Thoracic aorta (tissue), 2 donors: ENCODE measurements around the gene DCTN4. TPM values are rescaled to one million over a fixed set of nuclear protein-coding genes. Genes with fewer than 3 reads are reported as not detected.

Experiments used
- ATAC-seq: fragments of 150-250 bp; one replicate; pipeline ENCODE4 v1.8.0; 2017; ENCODE audit warnings: low read depth; ENCODE audit not compliant: insufficient number of reproducible peaks, low FRiP score
- DNase-seq: peaks from one replicate; pipeline ENCODE4 v3.0.0-alpha.2; 2020; ENCODE audit warnings: low spot score
- H3K27ac ChIP-seq, 2 donors: fragments of 200-600 bp; sonication (generic); 1 replicate in 1 of 2; 2 replicates in 1 of 2; pipeline ENCODE4 v1.5.1; 2016; ENCODE audit warnings: mild to moderate bottlenecking in 2 of 2, moderate library complexity in 2 of 2
- H3K27me3 ChIP-seq: fragments of 200-600 bp; sonication (generic); replicated peaks from 2 replicates; pipeline ENCODE4 v1.6.0; 2016; ENCODE audit warnings: mild to moderate bottlenecking; ENCODE audit not compliant: insufficient read depth
- H3K36me3 ChIP-seq: fragments of 200-600 bp; sonication (generic); one replicate; pipeline ENCODE4 v1.5.1; 2016
- H3K4me1 ChIP-seq, 2 donors: fragments of 200-600 bp; sonication (generic); 1 replicate in 1 of 2; 2 replicates in 1 of 2; pipeline versions ENCODE4 v1.5.1 to v1.6.0; 2016; ENCODE audit warnings: low read depth in 2 of 2, mild to moderate bottlenecking in 1 of 2; ENCODE audit not compliant: control insufficient read depth in 1 of 2
- H3K4me3 ChIP-seq: fragments of 200-600 bp; sonication (generic); 2 replicates; pipeline ENCODE4 v1.5.1; 2016; ENCODE audit warnings: mild to moderate bottlenecking
- H3K9me3 ChIP-seq: fragments of 200-600 bp; sonication (generic); 2 replicates; pipeline ENCODE4 v1.5.1; 2016
- CTCF ChIP-seq: fragments of 200-600 bp; sonication (generic); IDR thresholded peaks from one replicate; pipeline ENCODE4 v1.5.1; 2019; ENCODE audit warnings: antibody characterized with exemption
- total RNA-seq, 2 donors: library from RNA; depleted of rRNA; stranded (reverse); fragments of >200 nt; gene quantifications; one replicate each; pipeline versions ENCODE4 v1.1.0 to v1.2.3, GENCODE V29; 2016

DCTN4 gene
- total RNA-seq, 2 donors from 2014 or later, result 37.9 to 49.0 TPM

GRCh38 chr5:150670948-150671310 is 87.9 kb downstream of the DCTN4 start:
- TF ChIP-seq CTCF, result no peak
- Histone ChIP-seq H3K36me3 (no peaks in the 10 kb centered on the region), H3K4me3 (no peak overlapping the region), H3K27me3 (no peaks in the 10 kb centered on the region), H3K4me1 (peaks cover 22 to 51% of the 10 kb centered on the region in 2 donors), H3K9me3 (no peaks in the 10 kb centered on the region), H3K27ac (no peak overlapping the region)
- ATAC-seq (no peak), DNase-seq (no peak)

GRCh38 chr5:150670275-150670947 is 88.4 kb downstream of the DCTN4 start:
- Histone ChIP-seq H3K36me3 (no peaks in the 10 kb centered on the region), H3K27ac (no peak overlapping the region), H3K27me3 (no peaks in the 10 kb centered on the region), H3K4me3 (no peak overlapping the region), H3K9me3 (no peaks in the 10 kb centered on the region), H3K4me1 (peaks cover 22 to 46% of the 10 kb centered on the region in 2 donors)
- no peak for TF ChIP-seq CTCF
- ATAC-seq, result no peak
- no peak for DNase-seq

- no peak for TF ChIP-seq CTCF
- H3K9me3 ChIP-seq, result no peaks in the 10 kb centered on the region
- no peak for DNase-seq
- H3K4me3 ChIP-seq, result no peak overlapping the region
- no peak for ATAC-seq
- H3K27ac ChIP-seq, result no peak overlapping the region
- H3K27me3 ChIP-seq, result no peaks in the 10 kb centered on the region
- peaks cover 9 to 19% of the 10 kb centered on the region in 2 donors for H3K4me1 ChIP-seq
- no peaks in the 10 kb centered on the region for H3K36me3 ChIP-seq
These were observed 93.8 kb downstream of the DCTN4 start for GRCh38 chr5:150665044-150665443.

- Histone ChIP-seq H3K27ac (no peak overlapping the region), H3K4me3 (no peak overlapping the region), H3K9me3 (no peaks in the 10 kb centered on the region), H3K36me3 (no peaks in the 10 kb centered on the region), H3K4me1 (peaks cover 10 to 28% of the 10 kb centered on the region in 2 donors), H3K27me3 (no peaks in the 10 kb centered on the region)
- TF ChIP-seq CTCF, result no peak
- no peak for DNase-seq
- ATAC-seq, result no peak
These were observed 94.9 kb downstream of the DCTN4 start for GRCh38 chr5:150663936-150664335.

- Histone ChIP-seq H3K9me3 (no peaks in the 10 kb centered on the region), H3K36me3 (no peaks in the 10 kb centered on the region), H3K4me1 (peaks cover 10 to 38% of the 10 kb centered on the region in 2 donors), H3K27ac (no peak overlapping the region), H3K4me3 (no peak overlapping the region), H3K27me3 (no peaks in the 10 kb centered on the region)
- TF ChIP-seq CTCF, result no peak
- ATAC-seq (no peak), DNase-seq (no peak)
These were observed 95.9 kb downstream of the DCTN4 start for GRCh38 chr5:150662731-150663516.
